Astrocyte (in vitro differentiated cells and primary cell): ENCODE measurements around the gene CSPG4. TPM values are rescaled to one million over a fixed set of nuclear protein-coding genes. Genes with fewer than 3 reads are reported as not detected.

ENCODE experiments used
- DNase-seq: peaks from one replicate; pipeline ENCODE4 v3.0.0-alpha.2; 2010; ENCODE audit warnings: low read depth
- FAIRE-seq: peaks from 2 replicates; lab custom pipeline; 2011; peaks lifted over from hg19 to GRCh38; lab: Jason Lieb, UNC
- H2AFZ ChIP-seq: 2 replicates; pipeline ENCODE4 v1.6.0; 2012; ENCODE audit warnings: low read depth, low read length, inconsistent platforms
- H3K27ac ChIP-seq: 2 replicates; pipeline ENCODE4 v1.5.1; 2011; ENCODE audit warnings: low read depth, low read length, inconsistent platforms
- H3K27me3 ChIP-seq: 2 replicates; pipeline ENCODE4 v1.6.0; 2011; ENCODE audit warnings: low read length, inconsistent platforms; ENCODE audit not compliant: insufficient read depth
- H3K36me3 ChIP-seq: 2 replicates; pipeline ENCODE4 v1.5.1; 2011; ENCODE audit warnings: low read length, inconsistent platforms; ENCODE audit not compliant: insufficient read depth
- H3K4me1 ChIP-seq: 2 replicates; pipeline ENCODE4 v1.5.1; 2011; ENCODE audit warnings: low read length, inconsistent platforms; ENCODE audit not compliant: insufficient read depth
- H3K4me2 ChIP-seq: 2 replicates; pipeline ENCODE4 v1.6.0; 2012; ENCODE audit warnings: low read length, inconsistent platforms
- H3K4me3 ChIP-seq: 2 replicates; pipeline ENCODE4 v1.5.1; 2011; ENCODE audit warnings: low read depth, mild to moderate bottlenecking, low read length, inconsistent platforms; ENCODE audit not compliant: insufficient read depth
- H3K79me2 ChIP-seq: 2 replicates; pipeline ENCODE4 v1.6.0; 2012; ENCODE audit warnings: mild to moderate bottlenecking, low read length, inconsistent platforms; ENCODE audit not compliant: insufficient read depth
- H3K9ac ChIP-seq: 2 replicates; pipeline ENCODE4 v1.6.0; 2012; ENCODE audit warnings: mild to moderate bottlenecking, low read length, inconsistent platforms
- H3K9me3 ChIP-seq: 2 replicates; pipeline ENCODE4 v1.5.1; 2012; ENCODE audit warnings: low read depth, mild to moderate bottlenecking, low read length, inconsistent platforms; ENCODE audit not compliant: insufficient read depth
- H4K20me1 ChIP-seq: 2 replicates; pipeline ENCODE4 v1.6.0; 2012; ENCODE audit warnings: low read length, inconsistent platforms; ENCODE audit not compliant: insufficient read depth
- H3K27ac Mint-ChIP-seq: one replicate; pipeline ENCODE4 v1.8.0; 2021; ENCODE audit warnings: mild to moderate bottlenecking, mixed read lengths; ENCODE audit not compliant: unreplicated experiment
- H3K27me3 Mint-ChIP-seq: one replicate; pipeline ENCODE4 v1.8.0; 2021; ENCODE audit warnings: low read depth, mixed read lengths; ENCODE audit not compliant: unreplicated experiment
- H3K36me3 Mint-ChIP-seq: one replicate; pipeline ENCODE4 v1.8.0; 2021; ENCODE audit warnings: low read depth, mixed read lengths; ENCODE audit not compliant: unreplicated experiment
- H3K4me1 Mint-ChIP-seq: one replicate; pipeline ENCODE4 v1.8.0; 2021; ENCODE audit warnings: low read depth, mixed read lengths; ENCODE audit not compliant: unreplicated experiment
- H3K4me3 Mint-ChIP-seq: one replicate; pipeline ENCODE4 v1.8.0; 2021; ENCODE audit warnings: mild to moderate bottlenecking, moderate library complexity, mixed read lengths; ENCODE audit not compliant: unreplicated experiment
- H3K9me3 Mint-ChIP-seq: one replicate; pipeline ENCODE4 v1.8.0; 2021; ENCODE audit warnings: mild to moderate bottlenecking, mixed read lengths; ENCODE audit not compliant: unreplicated experiment
- EZH2 ChIP-seq: IDR thresholded peaks from 2 replicates; pipeline ENCODE4 v1.6.1; 2012; ENCODE audit warnings: mild to moderate bottlenecking, low read length, inconsistent platforms; ENCODE audit not compliant: insufficient read depth
- total RNA-seq: library from RNA; stranded (reverse); gene quantifications from 2 replicates; pipeline ENCODE4 v1.2.1, GENCODE V29; 2021
- TF ChIP-seq, protein P1 (sequence below): IDR thresholded peaks from 2 replicates; pipeline ENCODE4 v1.5.1; 2011; ENCODE audit warnings: low read depth, mild to moderate bottlenecking, inconsistent platforms, low read length, moderate library complexity; ENCODE audit not compliant: insufficient read depth

CSPG4 gene
- total RNA-seq, 1 donor from 2014 or later: 26.9 TPM

DNA sequence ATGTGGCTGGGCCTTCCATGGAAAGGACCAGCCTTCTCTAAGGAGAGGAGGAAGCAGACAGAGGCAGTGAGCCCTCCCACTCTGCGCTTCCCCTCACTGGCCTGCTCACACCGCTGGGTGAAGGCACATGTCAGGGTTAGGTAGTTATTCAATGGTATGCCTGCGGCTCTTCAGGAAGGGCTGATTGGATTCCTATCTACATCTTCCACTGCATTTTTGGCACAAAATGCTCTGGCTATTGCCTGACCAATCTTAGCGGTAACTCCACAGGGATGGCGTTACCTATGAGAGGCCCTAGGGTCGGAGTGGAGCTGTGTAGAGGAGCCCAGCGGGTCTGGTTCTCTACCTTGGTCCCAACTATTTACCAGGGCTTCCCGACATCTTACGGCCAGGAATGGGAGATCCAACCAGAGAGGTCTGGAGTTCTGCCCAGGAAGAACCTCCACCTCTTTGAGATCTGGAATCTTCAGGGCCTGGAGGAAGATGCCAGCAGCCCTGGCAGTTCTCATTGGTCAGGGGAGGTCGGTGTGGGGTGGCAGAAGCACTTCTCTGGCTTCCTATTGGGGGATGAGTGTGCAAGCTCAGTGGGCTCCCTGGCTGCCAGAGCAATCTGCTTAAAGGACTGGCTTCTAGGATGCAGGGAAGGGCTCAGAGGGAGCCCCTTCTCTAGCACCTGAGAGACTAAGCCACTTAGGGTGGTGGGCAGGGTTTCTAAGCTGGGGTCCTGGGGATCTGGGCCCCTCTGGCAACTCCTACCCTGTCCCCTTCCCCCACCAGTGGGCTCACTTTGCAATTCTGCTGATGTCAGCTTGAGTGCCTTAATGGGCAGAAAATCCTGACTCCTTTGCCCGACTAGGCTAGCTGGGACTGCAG, 40.7 kb downstream of the CSPG4 start:
- Histone ChIP-seq H4K20me1 (no peaks in the 10 kb centered on the region), H3K9me3 (no peaks in the 10 kb centered on the region), H2AFZ (no peak overlapping the region), H3K4me2 (peak overlapping the region; percentile 81), H3K9ac (peak overlapping the region; percentile 91), H3K36me3 (no peaks in the 10 kb centered on the region), H3K27ac (peak overlapping the region; percentile 96), H3K4me3 (no peak overlapping the region), H3K27me3 (no peaks in the 10 kb centered on the region), H3K4me1 (peaks cover 56% of the 10 kb centered on the region), H3K79me2 (peaks cover 7% of the 10 kb centered on the region)
- Mint-ChIP-seq H3K27ac (peak overlapping the region; percentile 51), H3K4me3 (no peak overlapping the region), H3K27me3 (no peaks in the 10 kb centered on the region), H3K4me1 (peaks cover 39% of the 10 kb centered on the region), H3K36me3 (peaks cover 8% of the 10 kb centered on the region), H3K9me3 (no peaks in the 10 kb centered on the region)
- TF ChIP-seq, protein P1, sequence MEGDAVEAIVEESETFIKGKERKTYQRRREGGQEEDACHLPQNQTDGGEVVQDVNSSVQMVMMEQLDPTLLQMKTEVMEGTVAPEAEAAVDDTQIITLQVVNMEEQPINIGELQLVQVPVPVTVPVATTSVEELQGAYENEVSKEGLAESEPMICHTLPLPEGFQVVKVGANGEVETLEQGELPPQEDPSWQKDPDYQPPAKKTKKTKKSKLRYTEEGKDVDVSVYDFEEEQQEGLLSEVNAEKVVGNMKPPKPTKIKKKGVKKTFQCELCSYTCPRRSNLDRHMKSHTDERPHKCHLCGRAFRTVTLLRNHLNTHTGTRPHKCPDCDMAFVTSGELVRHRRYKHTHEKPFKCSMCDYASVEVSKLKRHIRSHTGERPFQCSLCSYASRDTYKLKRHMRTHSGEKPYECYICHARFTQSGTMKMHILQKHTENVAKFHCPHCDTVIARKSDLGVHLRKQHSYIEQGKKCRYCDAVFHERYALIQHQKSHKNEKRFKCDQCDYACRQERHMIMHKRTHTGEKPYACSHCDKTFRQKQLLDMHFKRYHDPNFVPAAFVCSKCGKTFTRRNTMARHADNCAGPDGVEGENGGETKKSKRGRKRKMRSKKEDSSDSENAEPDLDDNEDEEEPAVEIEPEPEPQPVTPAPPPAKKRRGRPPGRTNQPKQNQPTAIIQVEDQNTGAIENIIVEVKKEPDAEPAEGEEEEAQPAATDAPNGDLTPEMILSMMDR: no peak
- no peak for TF ChIP-seq EZH2
- no peak for FAIRE-seq
- DNase-seq: peak; percentile 44

DNA sequence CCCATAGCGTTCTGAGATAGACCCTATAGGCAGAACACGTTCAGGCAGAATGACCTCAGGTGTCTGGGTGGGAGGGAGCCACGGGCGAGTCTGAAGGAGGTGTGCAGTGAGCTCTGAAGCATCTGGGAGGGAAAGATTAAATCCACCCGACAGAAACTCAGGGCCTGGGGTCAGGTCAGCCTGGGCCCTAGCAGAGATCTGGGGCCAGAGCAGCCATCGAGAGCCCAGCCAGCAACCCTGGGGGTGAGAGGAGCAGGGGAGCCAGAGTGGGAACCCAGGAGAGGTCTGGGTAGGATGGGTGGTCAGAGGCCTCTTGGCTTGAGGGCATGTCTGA, 42.8 kb downstream of the CSPG4 start:
- Mint-ChIP-seq H3K36me3 (peaks cover 8% of the 10 kb centered on the region), H3K27me3 (no peaks in the 10 kb centered on the region), H3K4me1 (peaks cover 48% of the 10 kb centered on the region), H3K4me3 (peak overlapping the region; percentile 14), H3K9me3 (no peaks in the 10 kb centered on the region), H3K27ac (peak overlapping the region; percentile 66)
- Histone ChIP-seq H4K20me1 (no peaks in the 10 kb centered on the region), H3K4me1 (peaks cover 71% of the 10 kb centered on the region), H3K9ac (peak overlapping the region; percentile 30), H3K36me3 (no peaks in the 10 kb centered on the region), H3K9me3 (no peaks in the 10 kb centered on the region), H3K4me2 (peak overlapping the region; percentile 5), H2AFZ (no peak overlapping the region), H3K4me3 (no peak overlapping the region), H3K79me2 (peaks cover 7% of the 10 kb centered on the region), H3K27me3 (no peaks in the 10 kb centered on the region), H3K27ac (peak overlapping the region; percentile 52)
- DNase-seq (no peak), FAIRE-seq (no peak)
- no peak for TF ChIP-seq EZH2
- TF ChIP-seq, protein P1: no peak
